SK-N-SH (cell line): ENCODE data around the gene PPP1R12C. TPM values are rescaled to one million over a fixed set of nuclear protein-coding genes. Genes with fewer than 3 reads are reported as not detected.
A peak's percentile ranks its signal among the peaks of the same experiment; 100 is the strongest.

Source experiments
- CTCF ChIA-PET: fragments of 300-600, 350-600 bp; formaldehyde crosslinking; extraction: SDS; loops from one replicate; lab custom pipeline; 2021; lab: Yijun Ruan, JAX
- POLR2A ChIA-PET: fragments of 350-600 bp; sonication (Branson Sonifier 250); formaldehyde crosslinking; extraction: SDS; loops from one replicate; lab custom pipeline; 2020; ENCODE audit warnings: antibody characterized with exemption, inconsistent platforms; lab: Yijun Ruan, JAX
- DNase-seq: peaks from one replicate; pipeline ENCODE4 v3.0.0; 2012
- H2AFZ ChIP-seq: fragments of 200-600 bp; sonication (generic); 2 replicates; pipeline ENCODE4 v1.8.1; 2016; ENCODE audit warnings: antibody characterized with exemption, mild to moderate bottlenecking, low read depth
- H3F3A ChIP-seq: fragments of 200-600 bp; sonication (generic); replicated peaks from 2 replicates; pipeline ENCODE3; 2016; ENCODE audit warnings: antibody characterized with exemption, mild to moderate bottlenecking; ENCODE audit not compliant: insufficient read depth
- H3K27ac ChIP-seq, 2 experiments: fragments of 200-500 bp in 1 of 2; fragments of 200-600 bp in 1 of 2; sonication (Bioruptor generic) in 1 of 2; sonication (generic), shearing (Covaris generic) in 1 of 2; 2 replicates each; pipeline versions ENCODE4 v1.5.1 to v1.6.1; 2014 to 2016; ENCODE audit warnings: low read depth in 2 of 2, inconsistent platforms in 1 of 2, low read length in 1 of 2, mild to moderate bottlenecking in 1 of 2, mixed read lengths in 1 of 2
- H3K27me3 ChIP-seq: fragments of 200-600 bp; sonication (generic), shearing (Covaris generic); 2 replicates; pipeline ENCODE4 v1.6.1; 2016; ENCODE audit warnings: mixed run types; ENCODE audit not compliant: insufficient read depth
- H3K36me3 ChIP-seq, 2 experiments: fragments of 200-500 bp in 1 of 2; fragments of 200-600 bp in 1 of 2; sonication (Bioruptor generic) in 1 of 2; sonication (generic) in 1 of 2; replicated peaks in 1 of 2; 2 replicates each; pipeline versions ENCODE3 to v1.5.1; 2014 to 2016; ENCODE audit warnings: low read length in 1 of 2, mild to moderate bottlenecking in 1 of 2; ENCODE audit not compliant: insufficient read depth in 2 of 2, control insufficient read depth in 1 of 2
- H3K4me1 ChIP-seq, 2 experiments: fragments of 200-500 bp in 1 of 2; fragments of 200-600 bp in 1 of 2; sonication (Bioruptor generic) in 1 of 2; sonication (generic), shearing (Covaris generic) in 1 of 2; 2 replicates each; pipeline versions ENCODE4 v1.5.1 to v1.6.1; 2014 to 2016; ENCODE audit warnings: low read depth in 1 of 2, low read length in 1 of 2, mixed run types in 1 of 2; ENCODE audit not compliant: insufficient read depth in 2 of 2, control insufficient read depth in 1 of 2
- H3K4me2 ChIP-seq: fragments of 200-600 bp; sonication (generic), shearing (Covaris generic); 2 replicates; pipeline ENCODE4 v1.6.1; 2017; ENCODE audit warnings: mixed run types
- H3K4me3 ChIP-seq, 2 experiments: fragments of 200-500 bp in 1 of 2; fragments of 200-600 bp in 1 of 2; sonication (Bioruptor generic) in 1 of 2; sonication (generic), shearing (Covaris generic) in 1 of 2; 2 replicates each; pipeline versions ENCODE4 v1.5.1 to v1.8.1; 2014 to 2016; ENCODE audit warnings: low read depth in 2 of 2, inconsistent platforms in 1 of 2, low read length in 1 of 2, mild to moderate bottlenecking in 1 of 2, mixed read lengths in 1 of 2, moderate library complexity in 1 of 2
- H3K79me2 ChIP-seq: fragments of 200-600 bp; sonication (generic); 2 replicates; pipeline ENCODE4 v1.8.1; 2017; ENCODE audit warnings: mild to moderate bottlenecking; ENCODE audit not compliant: insufficient read depth
- H3K9ac ChIP-seq: fragments of 200-600 bp; sonication (generic); 2 replicates; pipeline ENCODE4 v1.6.1; 2017; ENCODE audit warnings: mixed run types
- H3K9me2 ChIP-seq: fragments of 200-600 bp; sonication (generic); 2 replicates; pipeline ENCODE4 v1.6.1; 2017; ENCODE audit warnings: mixed run types
- H3K9me3 ChIP-seq: fragments of 200-600 bp; sonication (generic); 2 replicates; pipeline ENCODE4 v1.6.1; 2017; ENCODE audit warnings: mixed run types, mild to moderate bottlenecking, moderate library complexity
- H4K20me1 ChIP-seq: fragments of 200-600 bp; sonication (generic); 2 replicates; pipeline ENCODE4 v1.6.1; 2017; ENCODE audit warnings: mild to moderate bottlenecking, mixed run types; ENCODE audit not compliant: insufficient read depth
- ELF1 ChIP-seq: IDR thresholded peaks from 2 replicates; pipeline ENCODE4 v1.4.0; 2012
- EP300 ChIP-seq, 2 experiments: IDR thresholded peaks; 2 replicates each; pipeline versions ENCODE4 v1.4.0 to v1.6.1; 2012; ENCODE audit warnings: borderline replicate concordance in 1 of 2, low read depth in 1 of 2, low read length in 1 of 2
- FOSL2 ChIP-seq: IDR thresholded peaks from 2 replicates; pipeline ENCODE4 v1.4.0; 2012; ENCODE audit warnings: low read depth, mild to moderate bottlenecking, moderate library complexity, borderline replicate concordance
- MXI1 ChIP-seq: IDR thresholded peaks from 2 replicates; pipeline ENCODE4 v1.6.1; 2012; ENCODE audit warnings: mild to moderate bottlenecking, low read depth, low read length, improper control_type of control experiment
- NFIC ChIP-seq: IDR thresholded peaks from 2 replicates; pipeline ENCODE4 v1.4.0; 2012; ENCODE audit warnings: borderline replicate concordance
- NRF1 ChIP-seq: IDR thresholded peaks from 2 replicates; pipeline ENCODE4 v1.6.1; 2012; ENCODE audit warnings: low read depth, mild to moderate bottlenecking, low read length
- RAD21 ChIP-seq: IDR thresholded peaks from 2 replicates; pipeline ENCODE4 v1.6.1; 2012; ENCODE audit warnings: mild to moderate bottlenecking, low read length
- RCOR1 ChIP-seq: fragments of 150-350 bp; IDR thresholded peaks from 2 replicates; pipeline ENCODE4 v1.6.1; 2017; ENCODE audit warnings: antibody characterized with exemption, low read length
- SIN3A ChIP-seq: IDR thresholded peaks from 2 replicates; pipeline ENCODE4 v1.6.1; 2012; ENCODE audit warnings: low read depth, mild to moderate bottlenecking, low read length, moderate library complexity, borderline replicate concordance
- TAF1 ChIP-seq: IDR thresholded peaks from 2 replicates; pipeline ENCODE4 v1.6.1; 2012; ENCODE audit warnings: low read depth, mild to moderate bottlenecking, low read length, moderate library complexity, borderline replicate concordance
- TEAD4 ChIP-seq: IDR thresholded peaks from 2 replicates; pipeline ENCODE4 v1.4.0; 2012; ENCODE audit warnings: mild to moderate bottlenecking, borderline replicate concordance; ENCODE audit not compliant: insufficient read depth
- WGBS: methylation state at CpG from one replicate; pipeline ENCODE4 v1.1.6; 2017; ENCODE audit warnings: low lambda C conversion rate; 5-methylcytosine and 5-hydroxymethylcytosine counted together
- polyA plus RNA-seq, 3 experiments: library from polyadenylated mRNA; depleted of rRNA; stranded (reverse); fragments of >200 nt; gene quantifications; 2 replicates each; pipeline ENCODE4 v1.2.3, GENCODE V29; 2012
- TF ChIP-seq, protein P1 (sequence below): fragments of 150-350 bp; IDR thresholded peaks from 2 replicates; pipeline ENCODE4 v1.6.1; 2017; ENCODE audit warnings: antibody characterized with exemption, low read length, low read depth, borderline replicate concordance
- TF ChIP-seq, protein P2 (sequence below): IDR thresholded peaks from 2 replicates; pipeline ENCODE4 v1.4.0; 2012; ENCODE audit warnings: low read depth, borderline replicate concordance
- TF ChIP-seq, protein P3 (sequence below): fragments of 150-350 bp; IDR thresholded peaks from 2 replicates; pipeline ENCODE4 v1.6.1; 2016; ENCODE audit warnings: mild to moderate bottlenecking, low read depth, low read length

The PPP1R12C gene
- polyA plus RNA-seq, 1 of the 3 experiments (the other 2 are of a cell fraction) = 83.9 TPM

DNA sequence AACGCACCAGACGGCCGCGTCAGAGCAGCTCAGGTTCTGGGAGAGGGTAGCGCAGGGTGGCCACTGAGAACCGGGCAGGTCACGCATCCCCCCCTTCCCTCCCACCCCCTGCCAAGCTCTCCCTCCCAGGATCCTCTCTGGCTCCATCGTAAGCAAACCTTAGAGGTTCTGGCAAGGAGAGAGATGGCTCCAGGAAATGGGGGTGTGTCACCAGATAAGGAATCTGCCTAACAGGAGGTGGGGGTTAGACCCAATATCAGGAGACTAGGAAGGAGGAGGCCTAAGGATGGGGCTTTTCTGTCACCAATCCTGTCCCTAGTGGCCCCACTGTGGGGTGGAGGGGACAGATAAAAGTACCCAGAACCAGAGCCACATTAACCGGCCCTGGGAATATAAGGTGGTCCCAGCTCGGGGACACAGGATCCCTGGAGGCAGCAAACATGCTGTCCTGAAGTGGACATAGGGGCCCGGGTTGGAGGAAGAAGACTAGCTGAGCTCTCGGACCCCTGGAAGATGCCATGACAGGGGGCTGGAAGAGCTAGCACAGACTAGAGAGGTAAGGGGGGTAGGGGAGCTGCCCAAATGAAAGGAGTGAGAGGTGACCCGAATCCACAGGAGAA, 1.9 kb downstream of the PPP1R12C start:
- no peaks in the 10 kb centered on the region for H3K27me3 ChIP-seq
- WGBS = 58% methylated on average over 13 of the region's 13 CpGs
- no peaks in the 10 kb centered on the region for H3K9me2 ChIP-seq
- H3K4me2 ChIP-seq = peak overlapping the region; percentile 96
- ChIA-PET POLR2A (no interaction called here), CTCF (interaction anchor here (6.2 kb wide), 1 partner anchor 27 kb away, joined by 38 read pairs; no protein-coding TSS in a partner anchor)
- H3K4me3 ChIP-seq = peak overlapping the region; percentile 67 to 87
- peak overlapping the region; percentile 92 for H3K9ac ChIP-seq
- H3K79me2 ChIP-seq = peaks cover 58% of the 10 kb centered on the region
- H3F3A ChIP-seq = peaks cover 5% of the 10 kb centered on the region
- peak overlapping the region in 1 of 2 experiments; percentile 76; a peak in 3 of 4 replicates for H3K27ac ChIP-seq
- peaks cover 0 to 7% of the 10 kb centered on the region in 2 experiments for H3K36me3 ChIP-seq
- peak; percentile 60 for DNase-seq
- TF ChIP-seq NRF1 (no peak), RCOR1 (no peak), EP300 (IDR thresholded peaks at IDR 0.05; ENCODE audit: borderline replicate concordance in 1 of 2, low read depth in 1 of 2, low read length in 1 of 2) (no peak), TEAD4 (no peak), FOSL2 (no peak), MXI1 (no peak), ELF1 (no peak), SIN3A (no peak), NFIC (no peak), TAF1 (no peak), RAD21 (no peak)
- TF ChIP-seq, protein P1, sequence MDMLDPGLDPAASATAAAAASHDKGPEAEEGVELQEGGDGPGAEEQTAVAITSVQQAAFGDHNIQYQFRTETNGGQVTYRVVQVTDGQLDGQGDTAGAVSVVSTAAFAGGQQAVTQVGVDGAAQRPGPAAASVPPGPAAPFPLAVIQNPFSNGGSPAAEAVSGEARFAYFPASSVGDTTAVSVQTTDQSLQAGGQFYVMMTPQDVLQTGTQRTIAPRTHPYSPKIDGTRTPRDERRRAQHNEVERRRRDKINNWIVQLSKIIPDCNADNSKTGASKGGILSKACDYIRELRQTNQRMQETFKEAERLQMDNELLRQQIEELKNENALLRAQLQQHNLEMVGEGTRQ = no peak
- TF ChIP-seq, protein P2, sequence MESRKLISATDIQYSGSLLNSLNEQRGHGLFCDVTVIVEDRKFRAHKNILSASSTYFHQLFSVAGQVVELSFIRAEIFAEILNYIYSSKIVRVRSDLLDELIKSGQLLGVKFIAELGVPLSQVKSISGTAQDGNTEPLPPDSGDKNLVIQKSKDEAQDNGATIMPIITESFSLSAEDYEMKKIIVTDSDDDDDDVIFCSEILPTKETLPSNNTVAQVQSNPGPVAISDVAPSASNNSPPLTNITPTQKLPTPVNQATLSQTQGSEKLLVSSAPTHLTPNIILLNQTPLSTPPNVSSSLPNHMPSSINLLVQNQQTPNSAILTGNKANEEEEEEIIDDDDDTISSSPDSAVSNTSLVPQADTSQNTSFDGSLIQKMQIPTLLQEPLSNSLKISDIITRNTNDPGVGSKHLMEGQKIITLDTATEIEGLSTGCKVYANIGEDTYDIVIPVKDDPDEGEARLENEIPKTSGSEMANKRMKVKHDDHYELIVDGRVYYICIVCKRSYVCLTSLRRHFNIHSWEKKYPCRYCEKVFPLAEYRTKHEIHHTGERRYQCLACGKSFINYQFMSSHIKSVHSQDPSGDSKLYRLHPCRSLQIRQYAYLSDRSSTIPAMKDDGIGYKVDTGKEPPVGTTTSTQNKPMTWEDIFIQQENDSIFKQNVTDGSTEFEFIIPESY = no peak
- TF ChIP-seq, protein P3, sequence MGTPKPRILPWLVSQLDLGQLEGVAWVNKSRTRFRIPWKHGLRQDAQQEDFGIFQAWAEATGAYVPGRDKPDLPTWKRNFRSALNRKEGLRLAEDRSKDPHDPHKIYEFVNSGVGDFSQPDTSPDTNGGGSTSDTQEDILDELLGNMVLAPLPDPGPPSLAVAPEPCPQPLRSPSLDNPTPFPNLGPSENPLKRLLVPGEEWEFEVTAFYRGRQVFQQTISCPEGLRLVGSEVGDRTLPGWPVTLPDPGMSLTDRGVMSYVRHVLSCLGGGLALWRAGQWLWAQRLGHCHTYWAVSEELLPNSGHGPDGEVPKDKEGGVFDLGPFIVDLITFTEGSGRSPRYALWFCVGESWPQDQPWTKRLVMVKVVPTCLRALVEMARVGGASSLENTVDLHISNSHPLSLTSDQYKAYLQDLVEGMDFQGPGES = no peak
- peaks cover 52% of the 10 kb centered on the region for H4K20me1 ChIP-seq
- no peaks in the 10 kb centered on the region for H3K9me3 ChIP-seq
- H2AFZ ChIP-seq = no peak overlapping the region
- peaks cover 9 to 27% of the 10 kb centered on the region in 2 experiments; a peak in 3 of 4 replicates for H3K4me1 ChIP-seq
